ENCODE results near the gene SLC13A3.

The SLC13A3 gene

GRCh38 chr20:46621492-46621891 lies 29.8 kb downstream of the SLC13A3 start:
- TF ChIP-seq TAF1 (IDR thresholded peaks at IDR 0.05; ENCODE audit: low read depth) = no peak
- TF ChIP-seq EP300 (IDR thresholded peaks at IDR 0.05; ENCODE audit: borderline replicate concordance) = no peak
- no peak for TF ChIP-seq CEBPB (IDR thresholded peaks at IDR 0.05)
- no peak for TF ChIP-seq MAX (IDR thresholded peaks at IDR 0.05)
- no peak for TF ChIP-seq CREB1 (IDR thresholded peaks at IDR 0.05; ENCODE audit: low read depth)
- TF ChIP-seq TEAD4 (IDR thresholded peaks at IDR 0.05) = no peak
- no peak for TF ChIP-seq EGR1 (IDR thresholded peaks at IDR 0.05)
- no peak for TF ChIP-seq NFIC (IDR thresholded peaks at IDR 0.05)
- no peak for TF ChIP-seq ZBTB7A (IDR thresholded peaks at IDR 0.05; ENCODE audit: low read depth)
- no peak for TF ChIP-seq USF1 (IDR thresholded peaks at IDR 0.05)
- TF ChIP-seq RAD21 (IDR thresholded peaks at IDR 0.05; ENCODE audit: low read depth) = no peak
- no peak for TF ChIP-seq REST (IDR thresholded peaks at IDR 0.05; ENCODE audit: low read depth)
- no peak for TF ChIP-seq YY1 (IDR thresholded peaks at IDR 0.05; ENCODE audit: low read depth)
- TF ChIP-seq TCF12 (IDR thresholded peaks at IDR 0.05; ENCODE audit: low read depth) = no peak
- no peak for TF ChIP-seq FOXM1 (IDR thresholded peaks at IDR 0.05; ENCODE audit: borderline replicate concordance, low read depth)

- TF ChIP-seq REST (IDR thresholded peaks at IDR 0.05; ENCODE audit: low read depth) (no peak), USF1 (IDR thresholded peaks at IDR 0.05) (no peak), TCF12 (IDR thresholded peaks at IDR 0.05; ENCODE audit: low read depth) (no peak), CREB1 (IDR thresholded peaks at IDR 0.05; ENCODE audit: low read depth) (no peak), RAD21 (IDR thresholded peaks at IDR 0.05; ENCODE audit: low read depth) (no peak), CEBPB (IDR thresholded peaks at IDR 0.05) (no peak), EGR1 (IDR thresholded peaks at IDR 0.05) (no peak), NFIC (IDR thresholded peaks at IDR 0.05) (no peak), TAF1 (IDR thresholded peaks at IDR 0.05; ENCODE audit: low read depth) (no peak), YY1 (IDR thresholded peaks at IDR 0.05; ENCODE audit: low read depth) (no peak), EP300 (IDR thresholded peaks at IDR 0.05; ENCODE audit: borderline replicate concordance) (no peak), ZBTB7A (IDR thresholded peaks at IDR 0.05; ENCODE audit: low read depth) (no peak), FOXM1 (IDR thresholded peaks at IDR 0.05; ENCODE audit: borderline replicate concordance, low read depth) (no peak)
Measured at GRCh38 chr20:46619445-46619844, 31.8 kb downstream of the SLC13A3 start.

- TF ChIP-seq TCF12 (IDR thresholded peaks at IDR 0.05; ENCODE audit: low read depth) = no peak
- TF ChIP-seq EP300 (IDR thresholded peaks at IDR 0.05; ENCODE audit: borderline replicate concordance) = no peak
- TF ChIP-seq CREB1 (IDR thresholded peaks at IDR 0.05; ENCODE audit: low read depth) = no peak
- TF ChIP-seq MAX (IDR thresholded peaks at IDR 0.05) = no peak
Measured at GRCh38 chr20:46618316-46619100, 32.8 kb downstream of the SLC13A3 start.

- no peak for TF ChIP-seq CREB1 (IDR thresholded peaks at IDR 0.05; ENCODE audit: low read depth)
- no peak for TF ChIP-seq EGR1 (IDR thresholded peaks at IDR 0.05)
- TF ChIP-seq TEAD4 (IDR thresholded peaks at IDR 0.05) = no peak
- no peak for TF ChIP-seq TCF12 (IDR thresholded peaks at IDR 0.05; ENCODE audit: low read depth)
- no peak for TF ChIP-seq EP300 (IDR thresholded peaks at IDR 0.05; ENCODE audit: borderline replicate concordance)
- no peak for TF ChIP-seq USF1 (IDR thresholded peaks at IDR 0.05)
- no peak for TF ChIP-seq REST (IDR thresholded peaks at IDR 0.05; ENCODE audit: low read depth)
- TF ChIP-seq FOXM1 (IDR thresholded peaks at IDR 0.05; ENCODE audit: borderline replicate concordance, low read depth) = no peak
- no peak for TF ChIP-seq MAX (IDR thresholded peaks at IDR 0.05)
- TF ChIP-seq NFIC (IDR thresholded peaks at IDR 0.05) = no peak
- no peak for TF ChIP-seq CEBPB (IDR thresholded peaks at IDR 0.05)
- no peak for TF ChIP-seq TAF1 (IDR thresholded peaks at IDR 0.05; ENCODE audit: low read depth)
- no peak for TF ChIP-seq RAD21 (IDR thresholded peaks at IDR 0.05; ENCODE audit: low read depth)
- TF ChIP-seq ZBTB7A (IDR thresholded peaks at IDR 0.05; ENCODE audit: low read depth) = no peak
- TF ChIP-seq YY1 (IDR thresholded peaks at IDR 0.05; ENCODE audit: low read depth) = no peak
Measured at GRCh38 chr20:46614503-46614902, 36.8 kb downstream of the SLC13A3 start.

Data from Ishikawa (cell line).